Type B pancreatic cell (in vitro differentiated cells): ENCODE data around the gene CYP2A13. TPM values are rescaled to one million over a fixed set of nuclear protein-coding genes. Genes with fewer than 3 reads are reported as not detected.
"Not testable (repeated sequence)": the region's sequence is repeated elsewhere in the genome, so short reads cannot be mapped to it uniquely, and the experiment has no call there.

Experiments
- DNase-seq: peaks from one replicate; pipeline ENCODE4 v3.0.0; 2021; ENCODE audit warnings: mixed read lengths; ENCODE audit not compliant: unreplicated experiment; ENCODE audit errors: extremely low spot score
- H3K27ac Mint-ChIP-seq: 2 replicates; pipeline ENCODE4 v1.8.0; 2021; ENCODE audit warnings: mild to moderate bottlenecking, mixed read lengths
- H3K27me3 Mint-ChIP-seq: 2 replicates; pipeline ENCODE4 v1.8.0; 2021; ENCODE audit warnings: mixed read lengths
- H3K36me3 Mint-ChIP-seq: 2 replicates; pipeline ENCODE4 v1.8.0; 2021; ENCODE audit warnings: mixed read lengths
- H3K4me1 Mint-ChIP-seq: one replicate; pipeline ENCODE4 v1.8.0; 2021; ENCODE audit warnings: mixed read lengths; ENCODE audit not compliant: unreplicated experiment
- H3K4me3 Mint-ChIP-seq: 2 replicates; pipeline ENCODE4 v1.8.0; 2021; ENCODE audit warnings: mild to moderate bottlenecking, mixed read lengths
- H3K9me3 Mint-ChIP-seq: 2 replicates; pipeline ENCODE4 v1.8.0; 2021; ENCODE audit warnings: mixed read lengths
- total RNA-seq: library from RNA; stranded (reverse); gene quantifications from 2 replicates; pipeline ENCODE4 v1.2.1, GENCODE V29; 2021; ENCODE audit warnings: low replicate concordance
- TF ChIP-seq, protein P1 (sequence below): fragments of 200-600 bp; sonication (generic); conservative IDR thresholded peaks from 2 replicates; pipeline ENCODE4 v1.5.0; 2021; ENCODE audit warnings: antibody characterized with exemption, mild to moderate bottlenecking

CYP2A13 gene
- total RNA-seq, 1 donor from 2014 or later, result not detected

GRCh38 chr19:41126765-41127203, 38.5 kb downstream of the CYP2A13 start:
- TF ChIP-seq, protein P1, sequence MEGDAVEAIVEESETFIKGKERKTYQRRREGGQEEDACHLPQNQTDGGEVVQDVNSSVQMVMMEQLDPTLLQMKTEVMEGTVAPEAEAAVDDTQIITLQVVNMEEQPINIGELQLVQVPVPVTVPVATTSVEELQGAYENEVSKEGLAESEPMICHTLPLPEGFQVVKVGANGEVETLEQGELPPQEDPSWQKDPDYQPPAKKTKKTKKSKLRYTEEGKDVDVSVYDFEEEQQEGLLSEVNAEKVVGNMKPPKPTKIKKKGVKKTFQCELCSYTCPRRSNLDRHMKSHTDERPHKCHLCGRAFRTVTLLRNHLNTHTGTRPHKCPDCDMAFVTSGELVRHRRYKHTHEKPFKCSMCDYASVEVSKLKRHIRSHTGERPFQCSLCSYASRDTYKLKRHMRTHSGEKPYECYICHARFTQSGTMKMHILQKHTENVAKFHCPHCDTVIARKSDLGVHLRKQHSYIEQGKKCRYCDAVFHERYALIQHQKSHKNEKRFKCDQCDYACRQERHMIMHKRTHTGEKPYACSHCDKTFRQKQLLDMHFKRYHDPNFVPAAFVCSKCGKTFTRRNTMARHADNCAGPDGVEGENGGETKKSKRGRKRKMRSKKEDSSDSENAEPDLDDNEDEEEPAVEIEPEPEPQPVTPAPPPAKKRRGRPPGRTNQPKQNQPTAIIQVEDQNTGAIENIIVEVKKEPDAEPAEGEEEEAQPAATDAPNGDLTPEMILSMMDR, result peak; percentile 86
- H3K36me3 Mint-ChIP-seq, H3K9me3 Mint-ChIP-seq, DNase-seq, H3K4me1 Mint-ChIP-seq, H3K27ac Mint-ChIP-seq, H3K4me3 Mint-ChIP-seq: not testable (repeated sequence)
- H3K27me3 Mint-ChIP-seq, result peaks cover 18% of the 10 kb centered on the region

GRCh38 chr19:41127362-41127761, 39.1 kb downstream of the CYP2A13 start:
- not testable (repeated sequence) for H3K4me3 Mint-ChIP-seq, H3K4me1 Mint-ChIP-seq, DNase-seq, H3K9me3 Mint-ChIP-seq, H3K36me3 Mint-ChIP-seq
- Mint-ChIP-seq H3K27me3 (peaks cover 24% of the 10 kb centered on the region), H3K27ac (peak overlapping the region; percentile 23)

GRCh38 chr19:41127801-41128300, 39.6 kb downstream of the CYP2A13 start:
- H3K27ac Mint-ChIP-seq, result peak overlapping the region; percentile 23
- not testable (repeated sequence) for H3K36me3 Mint-ChIP-seq, H3K4me1 Mint-ChIP-seq, H3K9me3 Mint-ChIP-seq
- TF ChIP-seq, protein P1, result peak; percentile 59
- peak overlapping the region; percentile 80 for H3K4me3 Mint-ChIP-seq
- DNase-seq, result peak; percentile 77
- H3K27me3 Mint-ChIP-seq, result peaks cover 29% of the 10 kb centered on the region

GRCh38 chr19:41128692-41129091, 40.4 kb downstream of the CYP2A13 start:
- TF ChIP-seq, protein P1, result no peak
- H3K27ac Mint-ChIP-seq, result no peak overlapping the region
- no peak overlapping the region for H3K4me3 Mint-ChIP-seq
- H3K36me3 Mint-ChIP-seq, result no peaks in the 10 kb centered on the region
- H3K27me3 Mint-ChIP-seq, result peaks cover 34% of the 10 kb centered on the region
- no peak for DNase-seq
- no peaks in the 10 kb centered on the region for H3K9me3 Mint-ChIP-seq
- peaks cover 8% of the 10 kb centered on the region for H3K4me1 Mint-ChIP-seq

DNA sequence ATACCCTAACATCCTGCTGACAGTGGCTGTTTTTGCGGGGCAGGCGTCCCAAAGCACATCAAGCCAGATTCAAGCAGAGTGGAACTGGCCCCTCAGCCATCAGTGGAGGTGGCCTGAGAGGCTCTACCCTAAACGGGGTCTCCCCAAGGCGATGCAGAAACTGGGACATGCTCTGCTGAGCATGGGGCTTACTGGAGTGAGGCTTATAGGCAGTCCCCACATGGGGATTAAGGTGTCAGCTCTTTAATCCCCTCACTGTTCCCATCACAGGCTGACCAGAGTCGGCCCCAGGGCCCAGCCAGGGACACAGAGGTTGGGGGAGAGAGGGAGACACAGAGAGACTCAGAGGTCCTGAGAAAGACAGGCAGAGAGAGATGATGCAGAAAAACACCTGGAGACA, 42.9 kb downstream of the CYP2A13 start:
- no peak for DNase-seq
- H3K4me3 Mint-ChIP-seq, result no peak overlapping the region
- H3K27me3 Mint-ChIP-seq, result peaks cover 40% of the 10 kb centered on the region
- peak overlapping the region; percentile 26 for H3K27ac Mint-ChIP-seq
- no peaks in the 10 kb centered on the region for H3K36me3 Mint-ChIP-seq
- H3K9me3 Mint-ChIP-seq, result no peaks in the 10 kb centered on the region
- TF ChIP-seq, protein P1, result no peak
- H3K4me1 Mint-ChIP-seq, result peaks cover 8% of the 10 kb centered on the region

DNA sequence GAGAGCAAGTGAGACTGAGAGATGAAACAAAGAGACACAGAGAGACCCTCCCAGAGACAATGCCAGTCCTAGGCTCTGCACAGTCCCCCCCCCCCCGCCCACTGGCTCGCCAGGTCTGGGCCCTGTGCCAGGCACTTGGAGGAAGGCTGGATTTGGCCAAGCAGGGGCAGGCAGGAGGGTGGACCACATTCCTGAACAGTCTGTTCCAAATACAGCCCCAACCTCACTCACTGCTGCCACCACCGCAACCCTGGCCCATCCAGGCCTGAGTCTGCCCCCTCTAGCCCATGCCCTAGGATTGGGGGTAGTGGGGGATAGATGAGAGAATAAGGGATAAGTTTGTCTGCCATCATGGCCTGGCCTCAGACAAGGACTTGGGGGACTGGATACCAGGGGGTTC, 45.0 kb downstream of the CYP2A13 start:
- no peaks in the 10 kb centered on the region for H3K36me3 Mint-ChIP-seq
- peaks cover 35% of the 10 kb centered on the region for H3K27me3 Mint-ChIP-seq
- TF ChIP-seq, protein P1, result no peak
- no peak overlapping the region for H3K4me3 Mint-ChIP-seq
- H3K9me3 Mint-ChIP-seq, result no peaks in the 10 kb centered on the region
- H3K4me1 Mint-ChIP-seq, result no peaks in the 10 kb centered on the region
- no peak overlapping the region for H3K27ac Mint-ChIP-seq
- no peak for DNase-seq
